HCT116 (cell line): ENCODE data around the gene MAST4.

Experiments used
- CEBPB ChIP-seq: IDR thresholded peaks from 2 replicates; pipeline ENCODE4 v1.6.1; 2012; ENCODE audit warnings: low read depth
- EZH2 ChIP-seq: fragments of 200-600 bp; sonication (generic); IDR thresholded peaks from 2 replicates; pipeline ENCODE4 v1.6.1; 2017; ENCODE audit warnings: antibody characterized with exemption, mixed run types
- POLR2A ChIP-seq: IDR thresholded peaks from 2 replicates; pipeline ENCODE4 v1.7.0; 2011; ENCODE audit warnings: borderline replicate concordance; ENCODE audit not compliant: insufficient read depth, insufficient read length; ENCODE audit errors: extremely low read depth
- POLR2AphosphoS5 ChIP-seq: IDR thresholded peaks from 2 replicates; pipeline ENCODE4 v1.6.1; 2011; ENCODE audit warnings: mild to moderate bottlenecking, low read depth, low read length, moderate library complexity
- REST ChIP-seq: IDR thresholded peaks from 2 replicates; pipeline ENCODE4 v1.6.1; 2012; ENCODE audit warnings: low read depth
- SIN3A ChIP-seq: IDR thresholded peaks from 2 replicates; pipeline ENCODE4 v1.6.1; 2012; ENCODE audit warnings: low read depth
- SP1 ChIP-seq: IDR thresholded peaks from 2 replicates; pipeline ENCODE4 v1.6.1; 2012; ENCODE audit warnings: low read depth
- YY1 ChIP-seq: IDR thresholded peaks from 2 replicates; pipeline ENCODE4 v1.6.1; 2011; ENCODE audit warnings: low read length, low read depth, moderate library complexity, mild to moderate bottlenecking; ENCODE audit not compliant: insufficient replicate concordance; ENCODE audit errors: extremely low read depth
- TF ChIP-seq, protein P1 (sequence below), 3 experiments: fragments of 200-600 bp in 1 of 3; sonication (generic) in 1 of 3; IDR thresholded peaks in 2 of 3; conservative IDR thresholded peaks in 1 of 3; 2 replicates each; pipeline ENCODE4 v1.5.1; 2012 to 2017; ENCODE audit warnings: low read depth in 2 of 3, low read length in 2 of 3, antibody characterized with exemption in 1 of 3, borderline replicate concordance in 1 of 3, control low read depth in 1 of 3, mild to moderate bottlenecking in 1 of 3, mixed read lengths in 1 of 3, mixed run types in 1 of 3, moderate library complexity in 1 of 3; ENCODE audit not compliant: insufficient read depth in 1 of 3

- TF ChIP-seq, protein P1, sequence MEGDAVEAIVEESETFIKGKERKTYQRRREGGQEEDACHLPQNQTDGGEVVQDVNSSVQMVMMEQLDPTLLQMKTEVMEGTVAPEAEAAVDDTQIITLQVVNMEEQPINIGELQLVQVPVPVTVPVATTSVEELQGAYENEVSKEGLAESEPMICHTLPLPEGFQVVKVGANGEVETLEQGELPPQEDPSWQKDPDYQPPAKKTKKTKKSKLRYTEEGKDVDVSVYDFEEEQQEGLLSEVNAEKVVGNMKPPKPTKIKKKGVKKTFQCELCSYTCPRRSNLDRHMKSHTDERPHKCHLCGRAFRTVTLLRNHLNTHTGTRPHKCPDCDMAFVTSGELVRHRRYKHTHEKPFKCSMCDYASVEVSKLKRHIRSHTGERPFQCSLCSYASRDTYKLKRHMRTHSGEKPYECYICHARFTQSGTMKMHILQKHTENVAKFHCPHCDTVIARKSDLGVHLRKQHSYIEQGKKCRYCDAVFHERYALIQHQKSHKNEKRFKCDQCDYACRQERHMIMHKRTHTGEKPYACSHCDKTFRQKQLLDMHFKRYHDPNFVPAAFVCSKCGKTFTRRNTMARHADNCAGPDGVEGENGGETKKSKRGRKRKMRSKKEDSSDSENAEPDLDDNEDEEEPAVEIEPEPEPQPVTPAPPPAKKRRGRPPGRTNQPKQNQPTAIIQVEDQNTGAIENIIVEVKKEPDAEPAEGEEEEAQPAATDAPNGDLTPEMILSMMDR (IDR thresholded peaks at IDR 0.05 in 2 of 3, conservative IDR thresholded peaks at IDR 0.05 in 1 of 3; ENCODE audit: borderline replicate concordance in 1 of 3, insufficient read depth in 1 of 3, low read depth in 2 of 3, low read length in 2 of 3): no peak
- no peak for TF ChIP-seq POLR2AphosphoS5
- no peak for TF ChIP-seq SIN3A
- no peak for TF ChIP-seq REST
- no peak for TF ChIP-seq CEBPB
- TF ChIP-seq SP1: no peak
- TF ChIP-seq EZH2: no peak
- no peak for TF ChIP-seq POLR2A
- no peak for TF ChIP-seq YY1
Measured at GRCh38 chr5:66958980-66959641, 362.9 kb downstream of the MAST4 start.
